Measurements from ENCODE around the gene ADPRH.

Gene ADPRH

DNA sequence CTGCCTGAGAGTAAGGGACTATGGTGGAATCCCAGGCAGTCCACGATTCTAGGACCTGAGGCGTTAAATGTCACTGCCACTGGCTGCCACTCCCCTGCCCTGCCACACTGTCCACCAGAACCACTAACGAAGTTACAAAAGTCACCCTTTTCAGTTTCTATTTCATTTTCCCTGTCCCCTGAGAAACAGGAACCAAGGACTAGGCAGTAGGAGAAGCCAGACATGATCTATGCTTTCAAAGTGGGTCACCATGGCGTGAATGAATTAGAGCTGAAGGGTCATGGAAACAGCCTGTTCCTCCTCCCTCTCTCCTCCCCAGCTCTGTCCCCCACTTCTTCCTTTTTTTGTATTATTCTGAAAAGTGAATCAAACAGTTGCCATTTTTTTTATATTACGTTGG, 9.1 kb upstream of the ADPRH start:
- Histone ChIP-seq H3K9me3 (ENCODE audit: low read length) (no peaks in the 10 kb centered on the region), H3K4me3 (ENCODE audit: low read length) (no peak overlapping the region), H3K36me3 (ENCODE audit: insufficient read depth, low read length) (no peaks in the 10 kb centered on the region), H3K27me3 (ENCODE audit: insufficient read depth, low read length) (peaks cover 2% of the 10 kb centered on the region), H3K4me1 (ENCODE audit: insufficient read depth, low read length) (no peaks in the 10 kb centered on the region), H2AFZ (ENCODE audit: low read depth, low read length) (no peak overlapping the region)

DNA sequence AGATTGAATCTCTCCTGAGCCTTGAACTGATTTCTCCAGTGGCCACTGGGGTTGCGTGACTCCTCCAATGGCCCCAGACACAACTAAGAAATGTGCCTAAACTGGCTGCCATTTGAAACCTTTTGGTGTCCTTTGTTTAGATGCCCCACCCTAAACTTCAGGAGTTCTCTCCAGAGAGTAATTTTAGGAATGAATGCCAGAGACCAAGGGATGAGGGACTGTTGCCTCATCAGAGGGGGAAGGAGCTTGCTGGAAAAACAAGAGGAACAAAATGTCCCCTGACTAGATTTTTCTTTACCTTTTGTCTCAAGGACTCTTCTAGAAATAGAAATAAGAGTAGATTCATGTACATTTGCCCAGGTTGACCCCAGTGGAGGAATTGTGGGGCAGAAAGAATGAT, 8.1 kb upstream of the ADPRH start:
- Histone ChIP-seq H3K4me1 (ENCODE audit: insufficient read depth, low read length) (no peaks in the 10 kb centered on the region), H3K9me3 (ENCODE audit: low read length) (no peaks in the 10 kb centered on the region), H3K36me3 (ENCODE audit: insufficient read depth, low read length) (no peaks in the 10 kb centered on the region), H3K27me3 (ENCODE audit: insufficient read depth, low read length) (peaks cover 2% of the 10 kb centered on the region), H3K4me3 (ENCODE audit: low read length) (no peak overlapping the region), H2AFZ (ENCODE audit: low read depth, low read length) (no peak overlapping the region)

DNA sequence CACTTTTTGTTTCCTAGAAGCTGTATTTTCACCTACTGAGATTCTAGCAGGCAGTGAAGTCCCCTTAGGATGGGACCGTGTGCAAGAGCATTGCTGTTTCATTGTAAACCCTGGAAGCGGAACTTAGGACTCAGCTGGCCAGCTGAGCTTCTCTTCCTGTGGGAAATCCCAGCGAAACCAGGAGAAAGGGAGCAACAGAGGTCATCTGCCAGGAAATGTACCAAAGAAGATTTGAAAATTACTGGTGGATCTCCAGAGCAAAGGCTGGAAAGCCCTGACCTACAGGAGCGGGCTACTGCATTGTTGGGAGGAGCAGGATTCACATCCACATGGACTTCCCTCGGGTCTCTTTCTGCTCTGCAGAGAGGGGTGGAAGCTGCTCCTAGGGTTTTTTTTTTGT, 7.6 kb upstream of the ADPRH start:
- no peak overlapping the region for H2AFZ ChIP-seq (ENCODE audit: low read depth, low read length)
- H3K36me3 ChIP-seq (ENCODE audit: insufficient read depth, low read length) = no peaks in the 10 kb centered on the region
- no peak overlapping the region for H3K4me3 ChIP-seq (ENCODE audit: low read length)
- H3K4me1 ChIP-seq (ENCODE audit: insufficient read depth, low read length) = no peaks in the 10 kb centered on the region
- no peaks in the 10 kb centered on the region for H3K9me3 ChIP-seq (ENCODE audit: low read length)
- H3K27me3 ChIP-seq (ENCODE audit: insufficient read depth, low read length) = peaks cover 2% of the 10 kb centered on the region

DNA sequence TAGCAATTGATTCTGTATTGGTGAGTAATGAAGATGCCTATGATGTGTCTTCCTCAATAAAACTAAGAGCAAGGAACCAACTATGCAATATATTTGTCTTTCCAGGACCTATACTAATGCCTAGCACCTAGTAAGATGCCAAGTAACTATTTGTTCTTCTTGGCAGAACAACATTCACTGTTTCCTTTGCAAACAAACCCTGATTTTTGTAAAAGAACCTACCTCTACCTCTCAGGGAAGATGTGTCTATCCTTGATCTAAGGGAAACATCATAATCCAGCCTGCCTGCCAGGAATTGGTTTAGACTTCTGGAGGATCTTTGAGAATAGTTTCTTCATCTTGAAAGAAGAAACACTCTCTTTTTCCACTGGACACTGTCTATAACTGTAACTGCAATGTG, 3.8 kb upstream of the ADPRH start:
- Histone ChIP-seq H3K36me3 (ENCODE audit: insufficient read depth, low read length) (no peaks in the 10 kb centered on the region), H3K4me3 (ENCODE audit: low read length) (no peak overlapping the region), H3K4me1 (ENCODE audit: insufficient read depth, low read length) (no peaks in the 10 kb centered on the region), H3K27me3 (ENCODE audit: insufficient read depth, low read length) (peaks cover 3% of the 10 kb centered on the region), H3K9me3 (ENCODE audit: low read length) (no peaks in the 10 kb centered on the region), H2AFZ (ENCODE audit: low read depth, low read length) (no peak overlapping the region)

DNA sequence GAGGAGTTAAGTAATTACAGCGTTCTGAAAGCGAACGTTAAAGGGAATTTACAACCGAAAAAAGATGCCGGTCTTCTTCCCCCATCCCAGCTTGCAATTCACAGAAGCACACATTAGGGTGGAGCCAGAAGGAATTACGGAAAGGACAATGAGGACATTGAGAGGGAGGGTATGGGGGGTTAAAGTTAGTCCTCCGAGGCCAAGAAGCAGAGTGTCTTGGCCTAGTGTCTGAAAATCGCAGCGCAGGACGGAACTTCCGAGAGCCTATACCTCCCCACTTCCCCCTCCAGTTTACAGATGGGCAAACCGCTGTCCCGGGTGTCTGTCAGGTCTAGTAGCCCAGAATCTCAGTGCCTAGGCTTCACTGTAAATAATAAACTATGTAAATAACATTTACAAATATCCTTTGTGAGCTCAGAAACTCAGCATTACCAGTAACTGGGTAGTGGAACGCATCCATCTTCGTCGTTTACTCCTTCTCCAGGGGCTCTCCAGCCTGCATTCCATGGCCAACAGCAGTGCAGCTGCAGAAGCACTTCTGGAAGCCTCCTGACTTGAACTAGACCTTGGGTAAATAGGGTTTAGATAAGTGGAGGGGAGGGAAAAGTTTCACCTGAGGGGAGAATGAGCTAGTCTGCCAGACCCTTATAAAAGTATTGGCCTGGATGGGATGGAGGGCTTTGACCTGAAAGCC, 922 bp downstream of the ADPRH start:
- Histone ChIP-seq H3K9me3 (ENCODE audit: low read length) (no peaks in the 10 kb centered on the region), H3K27me3 (ENCODE audit: insufficient read depth, low read length) (peaks cover 3% of the 10 kb centered on the region), H3K4me1 (ENCODE audit: insufficient read depth, low read length) (no peaks in the 10 kb centered on the region), H2AFZ (ENCODE audit: low read depth, low read length) (peak overlapping the region; percentile 86), H3K36me3 (ENCODE audit: insufficient read depth, low read length) (no peaks in the 10 kb centered on the region), H3K4me3 (ENCODE audit: low read length) (peak overlapping the region; percentile 37)

DNA sequence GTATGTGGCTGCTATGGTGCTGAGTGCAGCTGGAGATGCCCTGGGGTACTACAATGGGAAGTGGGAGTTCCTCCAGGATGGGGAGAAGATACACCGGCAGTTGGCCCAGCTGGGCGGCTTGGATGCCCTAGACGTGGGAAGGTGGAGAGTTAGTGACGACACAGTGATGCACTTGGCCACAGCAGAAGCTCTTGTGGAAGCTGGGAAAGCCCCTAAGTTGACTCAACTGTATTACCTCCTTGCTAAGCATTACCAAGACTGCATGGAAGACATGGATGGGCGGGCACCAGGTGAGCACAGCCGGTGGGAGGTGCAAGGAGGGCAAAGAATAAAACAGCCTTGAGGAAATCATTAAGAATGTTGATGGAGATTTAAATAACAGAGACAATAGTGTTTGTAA, 2.9 kb downstream of the ADPRH start:
- Histone ChIP-seq H2AFZ (ENCODE audit: low read depth, low read length) (no peak overlapping the region), H3K4me3 (ENCODE audit: low read length) (no peak overlapping the region), H3K9me3 (ENCODE audit: low read length) (no peaks in the 10 kb centered on the region), H3K27me3 (ENCODE audit: insufficient read depth, low read length) (peaks cover 3% of the 10 kb centered on the region), H3K36me3 (ENCODE audit: insufficient read depth, low read length) (no peaks in the 10 kb centered on the region), H3K4me1 (ENCODE audit: insufficient read depth, low read length) (no peaks in the 10 kb centered on the region)

DNA sequence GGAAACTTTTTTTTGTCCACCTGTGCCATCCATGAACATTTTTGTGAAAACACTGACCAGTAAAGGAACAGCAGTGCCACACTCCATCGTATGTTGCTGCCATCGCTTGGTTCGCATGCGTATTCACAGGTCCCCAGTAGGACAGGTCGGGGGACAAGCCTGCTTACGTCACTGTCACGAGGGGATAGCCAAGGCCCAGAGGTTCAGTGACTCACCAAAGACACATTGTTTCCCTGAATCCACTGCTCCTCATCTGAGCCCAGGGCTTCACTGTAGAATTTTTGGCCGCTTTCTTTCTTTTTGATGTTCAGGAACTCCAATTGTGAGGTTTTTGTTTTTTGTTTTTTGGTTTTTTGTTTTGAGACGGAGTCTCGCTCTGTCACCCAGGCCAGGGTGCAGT, 5.9 kb downstream of the ADPRH start:
- Histone ChIP-seq H3K4me3 (ENCODE audit: low read length) (no peak overlapping the region), H3K9me3 (ENCODE audit: low read length) (peaks cover 1% of the 10 kb centered on the region), H3K36me3 (ENCODE audit: insufficient read depth, low read length) (no peaks in the 10 kb centered on the region), H2AFZ (ENCODE audit: low read depth, low read length) (no peak overlapping the region), H3K4me1 (ENCODE audit: insufficient read depth, low read length) (no peaks in the 10 kb centered on the region), H3K27me3 (ENCODE audit: insufficient read depth, low read length) (peaks cover 4% of the 10 kb centered on the region)

DNA sequence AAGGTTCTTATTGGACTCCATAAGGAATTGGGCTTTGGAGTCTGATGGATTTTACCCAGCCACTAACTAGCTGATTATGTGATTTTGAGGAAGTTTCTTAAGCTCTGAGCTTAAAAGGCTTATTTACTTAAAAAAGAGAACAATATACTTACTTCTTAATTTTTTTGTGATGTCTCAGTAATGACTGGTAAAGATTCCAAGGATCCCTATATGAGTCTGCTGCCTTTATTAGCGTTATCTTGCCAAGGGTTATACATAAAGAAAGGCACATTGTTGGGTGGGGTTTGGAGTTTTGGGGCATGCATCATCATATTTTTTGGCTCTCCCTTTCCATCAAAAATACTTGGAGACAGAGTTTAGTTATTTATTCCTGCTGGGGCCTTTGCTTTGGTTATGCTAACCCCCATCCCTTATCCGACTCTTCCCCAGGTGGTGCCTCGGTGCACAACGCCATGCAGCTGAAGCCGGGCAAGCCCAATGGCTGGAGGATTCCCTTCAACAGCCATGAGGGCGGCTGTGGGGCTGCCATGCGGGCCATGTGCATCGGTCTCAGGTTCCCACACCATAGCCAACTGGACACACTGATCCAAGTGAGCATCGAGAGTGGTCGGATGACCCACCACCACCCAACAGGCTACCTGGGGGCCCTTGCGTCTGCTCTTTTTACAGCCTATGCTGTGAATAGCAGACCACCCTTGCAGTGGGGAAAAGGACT, 6.7 kb downstream of the ADPRH start:
- H3K4me1 ChIP-seq (ENCODE audit: insufficient read depth, low read length) = no peaks in the 10 kb centered on the region
- no peaks in the 10 kb centered on the region for H3K36me3 ChIP-seq (ENCODE audit: insufficient read depth, low read length)
- peaks cover 4% of the 10 kb centered on the region for H3K27me3 ChIP-seq (ENCODE audit: insufficient read depth, low read length)
- H2AFZ ChIP-seq (ENCODE audit: low read depth, low read length) = no peak overlapping the region
- H3K9me3 ChIP-seq (ENCODE audit: low read length) = peaks cover 1% of the 10 kb centered on the region
- H3K4me3 ChIP-seq (ENCODE audit: low read length) = no peak overlapping the region

DNA sequence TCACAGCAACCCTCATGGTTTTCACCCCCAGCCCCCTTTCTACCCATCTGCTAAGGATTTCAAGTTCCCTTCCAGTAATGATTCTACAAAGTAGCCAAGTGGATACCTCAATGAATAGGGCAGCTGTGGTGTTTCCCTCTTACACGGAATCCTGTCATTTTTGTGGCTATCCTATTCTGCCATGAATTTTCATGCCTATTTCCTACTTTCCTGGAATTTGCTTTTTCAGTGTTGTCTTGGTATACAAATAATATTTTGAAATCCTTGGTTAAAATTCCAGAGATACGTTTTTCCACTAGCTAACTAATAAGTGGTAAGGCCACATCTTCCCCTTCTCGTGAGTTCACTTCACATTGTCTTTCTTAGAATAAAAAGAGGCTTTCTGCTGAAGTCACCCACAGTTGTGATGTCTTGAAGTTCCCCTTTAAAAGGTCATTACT, 7.5 kb downstream of the ADPRH start:
- Histone ChIP-seq H3K4me3 (ENCODE audit: low read length) (no peak overlapping the region), H3K36me3 (ENCODE audit: insufficient read depth, low read length) (no peaks in the 10 kb centered on the region), H2AFZ (ENCODE audit: low read depth, low read length) (no peak overlapping the region), H3K9me3 (ENCODE audit: low read length) (peaks cover 1% of the 10 kb centered on the region), H3K27me3 (ENCODE audit: insufficient read depth, low read length) (peaks cover 4% of the 10 kb centered on the region), H3K4me1 (ENCODE audit: insufficient read depth, low read length) (no peaks in the 10 kb centered on the region)

DNA sequence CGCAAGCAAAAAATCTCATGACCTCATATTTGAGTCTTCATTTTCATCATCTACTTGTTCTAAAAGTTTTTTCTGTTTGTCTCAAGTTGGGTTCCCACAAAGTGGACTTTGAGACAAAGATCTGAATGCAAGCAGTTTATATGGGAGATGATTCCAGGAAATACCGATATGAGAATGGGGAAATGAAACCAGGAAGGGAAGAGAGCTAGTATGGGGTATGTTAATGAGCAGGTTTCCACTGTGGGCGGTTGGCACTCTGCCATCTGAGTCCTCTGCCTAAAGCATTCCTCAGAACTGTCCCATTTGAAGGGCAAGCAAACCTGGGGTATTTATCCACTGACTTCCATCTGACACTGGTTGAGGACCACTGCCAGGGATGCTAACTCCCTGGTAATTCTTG, 8.8 kb downstream of the ADPRH start:
- no peaks in the 10 kb centered on the region for H3K4me1 ChIP-seq (ENCODE audit: insufficient read depth, low read length)
- H3K9me3 ChIP-seq (ENCODE audit: low read length) = peaks cover 1% of the 10 kb centered on the region
- H3K4me3 ChIP-seq (ENCODE audit: low read length) = no peak overlapping the region
- H2AFZ ChIP-seq (ENCODE audit: low read depth, low read length) = no peak overlapping the region
- H3K27me3 ChIP-seq (ENCODE audit: insufficient read depth, low read length) = peaks cover 8% of the 10 kb centered on the region
- H3K36me3 ChIP-seq (ENCODE audit: insufficient read depth, low read length) = no peaks in the 10 kb centered on the region

DNA sequence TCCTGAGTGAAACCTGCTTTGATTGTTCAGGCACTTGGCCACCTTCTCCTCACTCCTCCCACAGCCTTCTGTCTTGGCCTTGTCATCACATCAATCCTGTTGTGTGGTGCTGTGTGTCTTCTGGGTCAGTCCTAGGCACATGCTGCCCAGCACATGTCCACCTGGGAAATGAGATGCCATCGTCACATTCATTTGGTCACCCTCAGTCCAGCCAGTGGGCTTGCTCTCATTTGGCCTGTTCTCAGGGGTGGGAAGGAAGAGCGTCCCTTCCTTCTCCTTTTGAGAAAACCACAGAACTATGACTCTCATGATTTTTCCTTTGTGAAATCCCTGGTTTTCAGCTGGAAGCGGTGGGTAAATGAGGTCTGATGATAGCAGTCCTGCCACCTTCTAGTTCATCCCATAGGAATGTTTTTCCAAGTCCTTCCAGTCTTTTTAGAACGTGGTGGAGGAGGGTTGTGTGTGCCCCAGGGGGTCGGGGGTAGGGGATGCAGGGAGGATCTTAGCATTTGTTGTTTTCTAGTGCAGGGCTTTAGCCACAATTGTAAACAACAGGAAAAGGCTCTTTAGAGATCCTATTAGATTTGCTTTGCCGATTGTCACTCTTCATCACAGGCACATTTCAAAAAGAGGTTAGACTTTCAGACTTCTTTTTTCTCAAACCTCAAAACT, 9.9 kb downstream of the ADPRH start:
- Histone ChIP-seq H2AFZ (ENCODE audit: low read depth, low read length) (no peak overlapping the region), H3K9me3 (ENCODE audit: low read length) (peaks cover 1% of the 10 kb centered on the region), H3K4me3 (ENCODE audit: low read length) (no peak overlapping the region), H3K4me1 (ENCODE audit: insufficient read depth, low read length) (no peaks in the 10 kb centered on the region), H3K36me3 (ENCODE audit: insufficient read depth, low read length) (no peaks in the 10 kb centered on the region), H3K27me3 (ENCODE audit: insufficient read depth, low read length) (peaks cover 8% of the 10 kb centered on the region)

DNA sequence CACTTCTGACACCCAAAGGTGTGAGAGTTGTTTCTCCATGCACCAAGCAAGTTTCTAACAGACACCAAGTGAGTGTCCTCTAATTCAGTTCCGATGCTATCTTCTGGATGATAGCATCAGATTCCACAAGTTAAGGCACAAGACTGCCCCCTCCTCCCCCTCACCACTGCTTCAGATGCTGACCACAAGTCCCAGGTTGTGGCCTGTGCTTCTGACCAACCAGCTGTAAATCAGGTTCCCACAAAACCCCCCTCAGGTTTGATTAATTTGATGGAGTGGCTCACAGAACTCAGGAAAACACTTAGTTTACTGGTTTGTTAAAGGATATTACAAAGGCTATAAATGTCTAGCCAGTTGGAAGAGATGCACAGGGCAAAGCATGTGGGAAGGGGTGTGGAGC, 11.4 kb downstream of the ADPRH start:
- H3K9me3 ChIP-seq (ENCODE audit: low read length) = peaks cover 1% of the 10 kb centered on the region
- no peak overlapping the region for H2AFZ ChIP-seq (ENCODE audit: low read depth, low read length)
- no peaks in the 10 kb centered on the region for H3K4me1 ChIP-seq (ENCODE audit: insufficient read depth, low read length)
- H3K27me3 ChIP-seq (ENCODE audit: insufficient read depth, low read length) = peaks cover 8% of the 10 kb centered on the region
- no peak overlapping the region for H3K4me3 ChIP-seq (ENCODE audit: low read length)
- no peaks in the 10 kb centered on the region for H3K36me3 ChIP-seq (ENCODE audit: insufficient read depth, low read length)

DNA sequence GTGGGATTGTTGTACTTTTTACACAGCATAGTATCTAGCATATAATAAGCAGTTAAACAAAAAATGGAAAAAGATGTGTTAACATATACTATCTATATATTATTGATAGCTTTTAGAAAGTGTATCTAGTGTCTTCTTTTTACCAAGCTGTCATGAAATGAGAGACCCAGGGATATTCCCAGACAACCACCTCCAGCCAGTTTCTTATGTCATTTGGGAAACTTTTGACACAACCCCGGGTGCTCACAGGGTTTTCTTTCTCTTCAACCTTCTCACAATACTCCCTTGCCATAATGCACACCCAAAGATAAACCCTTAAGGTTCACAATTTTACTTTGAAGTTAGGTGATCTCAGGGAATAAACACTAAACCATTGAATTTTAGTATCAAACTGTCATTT, 13.6 kb downstream of the ADPRH start:
- no peak overlapping the region for H2AFZ ChIP-seq (ENCODE audit: low read depth, low read length)
- H3K9me3 ChIP-seq (ENCODE audit: low read length) = peaks cover 1% of the 10 kb centered on the region
- no peaks in the 10 kb centered on the region for H3K36me3 ChIP-seq (ENCODE audit: insufficient read depth, low read length)
- H3K4me3 ChIP-seq (ENCODE audit: low read length) = no peak overlapping the region
- no peaks in the 10 kb centered on the region for H3K4me1 ChIP-seq (ENCODE audit: insufficient read depth, low read length)
- H3K27me3 ChIP-seq (ENCODE audit: insufficient read depth, low read length) = peaks cover 4% of the 10 kb centered on the region
